K562 (cell line): ENCODE data around the gene RINT1. TPM values are rescaled to one million over a fixed set of nuclear protein-coding genes. Genes with fewer than 3 reads are reported as not detected.

Experiments
- CBFA2T2 ChIP-seq: fragments of 450-650 bp; conservative IDR thresholded peaks from 2 replicates; pipeline ENCODE4 v1.6.1; 2017; ENCODE audit warnings: mild to moderate bottlenecking
- CEBPB ChIP-seq: fragments of 450-650 bp; IDR thresholded peaks from 2 replicates; pipeline ENCODE4 v1.6.1; 2016; ENCODE audit warnings: missing genetic modification characterization, missing compliant biosample characterization
- DPF2 ChIP-seq: fragments of 450-650 bp; IDR thresholded peaks from 2 replicates; pipeline ENCODE4 v1.6.1; 2016
- E2F5 ChIP-seq: sonication (generic); formaldehyde crosslinking; IDR thresholded peaks from 2 replicates; pipeline ENCODE4 v1.8.0; 2022; ENCODE audit warnings: mild to moderate bottlenecking, missing genetic modification reagents
- KAT2B ChIP-seq: IDR thresholded peaks from one replicate; pipeline ENCODE4 v1.6.1; 2012; ENCODE audit warnings: low read depth, mild to moderate bottlenecking, control low read depth, inconsistent platforms, low read length, moderate library complexity
- NKRF ChIP-seq: fragments of 450-650 bp; IDR thresholded peaks from 2 replicates; pipeline ENCODE4 v1.6.1; 2016; ENCODE audit warnings: borderline replicate concordance
- NR2C1 ChIP-seq, 2 experiments: fragments of 450-650 bp; IDR thresholded peaks; 2 replicates each; pipeline ENCODE4 v1.6.1; 2017; ENCODE audit warnings: mild to moderate bottlenecking in 2 of 2, antibody characterized with exemption in 1 of 2, inconsistent platforms in 1 of 2, missing compliant biosample characterization in 1 of 2, missing genetic modification characterization in 1 of 2
- PBX2 ChIP-seq, 2 experiments: IDR thresholded peaks in 1 of 2; conservative IDR thresholded peaks in 1 of 2; 2 replicates each; pipeline ENCODE4 v1.6.1; 2016; ENCODE audit warnings: low read depth in 2 of 2, mild to moderate bottlenecking in 1 of 2, missing compliant biosample characterization in 1 of 2, missing genetic modification characterization in 1 of 2, moderate library complexity in 1 of 2
- PKNOX1 ChIP-seq: fragments of 450-650 bp; IDR thresholded peaks from 2 replicates; pipeline ENCODE4 v1.6.1; 2016
- POLR2AphosphoS2 ChIP-seq: IDR thresholded peaks from 2 replicates; pipeline ENCODE4 v1.6.1; 2012; ENCODE audit warnings: low read length, improper control_type of control experiment
- PTBP1 ChIP-seq: fragments of 200-400 bp; formaldehyde crosslinking; IDR thresholded peaks from 2 replicates; pipeline ENCODE4 v1.6.1; 2017; ENCODE audit warnings: low read depth, low read length
- PYGO2 ChIP-seq: fragments of 450-650 bp; IDR thresholded peaks from 2 replicates; pipeline ENCODE4 v1.6.1; 2016; ENCODE audit warnings: mild to moderate bottlenecking, missing genetic modification characterization, moderate library complexity, missing compliant biosample characterization
- SMAD2 ChIP-seq: fragments of 150-350 bp; IDR thresholded peaks from 2 replicates; pipeline ENCODE4 v1.6.1; 2014; ENCODE audit warnings: low read depth, mild to moderate bottlenecking, low read length
- TAF7 ChIP-seq: fragments of 450-650 bp; IDR thresholded peaks from 2 replicates; pipeline ENCODE4 v1.6.1; 2016; ENCODE audit warnings: missing genetic modification characterization, missing compliant biosample characterization
- ZBTB33 ChIP-seq: sonication (generic); formaldehyde crosslinking; IDR thresholded peaks from 2 replicates; pipeline ENCODE4 v1.8.1; 2023; ENCODE audit warnings: mild to moderate bottlenecking, missing genetic modification reagents
- ZEB2 ChIP-seq: fragments of 450-650 bp; IDR thresholded peaks from 2 replicates; pipeline ENCODE4 v1.6.1; 2016
- ZNF589 ChIP-seq: fragments of 200-800 bp; sonication (Bioruptor generic); IDR thresholded peaks from 2 replicates; pipeline ENCODE4 v1.6.1; 2016; ENCODE audit warnings: low read depth, missing genetic modification characterization, missing compliant biosample characterization
- ZZZ3 ChIP-seq: fragments of 450-650 bp; IDR thresholded peaks from 2 replicates; pipeline ENCODE4 v1.6.1; 2016; ENCODE audit warnings: antibody characterized with exemption, mild to moderate bottlenecking, moderate library complexity
- polyA plus RNA-seq, 8 experiments: library from polyadenylated mRNA; depleted of rRNA in 4 of 8; stranded (reverse) in 5 of 8; unstranded in 3 of 8; fragments of >200 nt; fragmentation: Nextera tagmentation in 2 of 8; fragmentation: Illumina TruSeq in 1 of 8; extraction: Ambion mirVana in 2 of 8; extraction: Trizol in 1 of 8; gene quantifications; 2 replicates each; pipeline versions ENCODE4 v1.2.1 to v1.2.3, GENCODE V29; 2011 to 2014; ENCODE audit warnings: inconsistent platforms in 1 of 8, missing spikeins in 1 of 8
- total RNA-seq, 7 experiments: library from RNA; depleted of rRNA in 6 of 7; stranded (reverse); fragments of >200 nt in 6 of 7; fragmentation: Illumina TruSeq in 2 of 7; extraction: Trizol in 2 of 7; gene quantifications; 2 replicates each; pipeline versions ENCODE4 v1.2.1 to v1.2.3, GENCODE V29; 2011 to 2021; ENCODE audit warnings: low replicate concordance in 1 of 7

Gene RINT1
- total and polyA plus RNA-seq, 9 of the 15 experiments (the other 6 are each of a cell fraction or from before 2014, with no cell fraction given) = 21.3 to 74.3 (median 27.4) TPM

- TF ChIP-seq PBX2 (CRISPR knock-in tag; IDR thresholded peaks at IDR 0.05; ENCODE audit: low read depth) (no peak), PBX2 (tag; conservative IDR thresholded peaks at IDR 0.05; ENCODE audit: low read depth) (no peak), ZZZ3 (no peak), NKRF (no peak), ZBTB33 (CRISPR knock-in tag) (no peak), PYGO2 (tag) (no peak), ZNF589 (no peak), POLR2AphosphoS2 (no peak), KAT2B (no peak), PKNOX1 (peak; percentile 67), ZEB2 (peak; percentile 18; the same call in 1 of the 2 replicates), NR2C1 (IDR thresholded peaks at IDR 0.05) (peak; percentile 31; the same call in 1 of the 2 replicates), NR2C1 (tag; IDR thresholded peaks at IDR 0.05) (no peak; the same call in 1 of the 2 replicates), CBFA2T2 (peak; percentile 44), PTBP1 (no peak), SMAD2 (no peak), CEBPB (tag) (no peak; the same call in 1 of the 2 replicates), E2F5 (CRISPR knock-in tag) (no peak), DPF2 (peak; percentile 61; the same call in 1 of the 2 replicates), TAF7 (no peak)
Observed at GRCh38 chr7:105585850-105586500, 54.0 kb downstream of the RINT1 start (continued).
